CD1c-positive myeloid dendritic cell (primary cell): Measurements from ENCODE around the gene TMEM97.

ENCODE experiments used
- DNase-seq: peaks from one replicate; pipeline ENCODE4 v3.0.0-alpha.2; 2016; ENCODE audit errors: extremely low spot score

Gene TMEM97

GRCh38 chr17:28317099-28317965 lies 1.7 kb upstream of the TMEM97 start:
- DNase-seq: no peak

- DNase-seq: no peak
Observed at GRCh38 chr17:28317966-28318758, 838 bp upstream of the TMEM97 start.

GRCh38 chr17:28319598-28319935 lies 567 bp downstream of the TMEM97 start:
- DNase-seq: peak; percentile 26

GRCh38 chr17:28320215-28321061 lies 1.4 kb downstream of the TMEM97 start:
- DNase-seq: no peak

GRCh38 chr17:28324267-28324745 lies 5.3 kb downstream of the TMEM97 start:
- no peak for DNase-seq

- peak; percentile 75 for DNase-seq
Observed at GRCh38 chr17:28324781-28325180, 5.8 kb downstream of the TMEM97 start.

- no peak for DNase-seq
Observed at GRCh38 chr17:28325211-28325610, 6.2 kb downstream of the TMEM97 start.

- DNase-seq: no peak
Observed at GRCh38 chr17:28326114-28326513, 7.1 kb downstream of the TMEM97 start.

GRCh38 chr17:28327031-28327607 lies 8.1 kb downstream of the TMEM97 start:
- DNase-seq: no peak

GRCh38 chr17:28327709-28328108 lies 8.7 kb downstream of the TMEM97 start:
- DNase-seq: no peak

GRCh38 chr17:28328325-28328724 lies 9.3 kb downstream of the TMEM97 start:
- no peak for DNase-seq

GRCh38 chr17:28330671-28331070 lies 11.7 kb downstream of the TMEM97 start:
- no peak for DNase-seq

GRCh38 chr17:28331891-28332420 lies 13.0 kb downstream of the TMEM97 start:
- no peak for DNase-seq

- no peak for DNase-seq
Observed at GRCh38 chr17:28333083-28333746, 14.2 kb downstream of the TMEM97 start.

GRCh38 chr17:28334171-28334570 lies 15.2 kb downstream of the TMEM97 start:
- peak; percentile 60 for DNase-seq

GRCh38 chr17:28334666-28335200 lies 15.7 kb downstream of the TMEM97 start:
- no peak for DNase-seq

- peak; percentile 99 for DNase-seq
Observed at GRCh38 chr17:28335201-28335958, 16.4 kb downstream of the TMEM97 start, which contains the start of the genes IFT20 and TNFAIP1. IFT20 (minus strand) TSS chr17:28335472; CDS start chr17:28331985, 3,487 bp downstream. TNFAIP1 (plus strand) TSS chr17:28335761; CDS start chr17:28339522, 3,761 bp downstream.

- peak; percentile 48 for DNase-seq
Observed at GRCh38 chr17:28335959-28336871, 17.2 kb downstream of the TMEM97 start.
